T-helper 1 cell (primary cell): ENCODE results near the gene MYO1D.
A peak's percentile ranks its signal among the peaks of the same experiment; 100 is the strongest.
"Not testable (repeated sequence)": the region's sequence is repeated elsewhere in the genome, so short reads cannot be mapped to it uniquely, and the experiment has no call there.

Experiments used
- DNase-seq, 5 donors: peaks; one replicate each; pipeline ENCODE4 v3.0.0-alpha.2; 2012 to 2020
- total RNA-seq, 4 donors: gene quantifications; one replicate each; lab custom pipeline; 2026; lab: John Stamatoyannopoulos, UW

The MYO1D gene
- total RNA-seq, result 14.7 to 22.7 (median 20.8) reads per million in 4 donors

DNA sequence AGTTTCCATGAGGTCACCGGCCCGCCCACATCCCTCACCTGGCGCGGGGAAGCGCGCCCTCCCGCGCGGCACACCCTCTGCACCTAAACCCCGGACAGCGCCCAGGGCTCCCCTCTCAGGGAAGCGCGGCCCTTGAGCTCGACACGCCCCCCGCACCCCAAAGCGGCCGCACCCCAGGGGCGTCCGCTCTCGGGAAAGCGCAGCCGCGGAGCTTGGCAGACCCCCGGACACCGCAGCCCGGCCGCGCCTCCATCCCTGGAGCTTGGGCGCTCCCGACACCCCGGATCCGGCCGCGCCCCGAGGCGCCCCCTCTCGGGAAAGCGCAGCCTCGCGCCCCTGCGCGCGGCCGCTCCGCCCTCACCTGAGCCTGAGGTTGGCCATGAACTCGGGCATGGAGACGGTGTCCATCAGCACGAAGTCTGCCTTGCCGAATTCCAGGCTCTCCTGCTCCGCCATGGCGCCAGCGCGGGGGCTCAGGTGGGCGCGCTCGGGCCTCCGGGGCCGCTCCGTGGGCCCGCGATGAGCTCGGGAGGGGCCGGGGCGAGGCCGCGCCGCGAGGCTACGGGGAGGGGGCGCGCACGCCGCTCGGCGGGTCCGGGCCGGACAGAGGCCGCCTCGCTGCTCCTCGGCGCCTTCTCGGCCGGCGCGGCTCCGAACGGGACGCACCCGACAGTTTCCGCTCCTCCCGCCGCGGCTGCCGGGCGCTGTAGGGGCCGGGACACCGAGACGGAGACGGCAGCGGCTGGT is at the start of gene MYO1D:
MYO1D (minus strand) TSS at position 708 of the 747 bp plus-strand sequence; CDS start at position 456, 252 bp downstream.
- DNase-seq, result peak; percentile 37 to 65 (median 59)

DNA sequence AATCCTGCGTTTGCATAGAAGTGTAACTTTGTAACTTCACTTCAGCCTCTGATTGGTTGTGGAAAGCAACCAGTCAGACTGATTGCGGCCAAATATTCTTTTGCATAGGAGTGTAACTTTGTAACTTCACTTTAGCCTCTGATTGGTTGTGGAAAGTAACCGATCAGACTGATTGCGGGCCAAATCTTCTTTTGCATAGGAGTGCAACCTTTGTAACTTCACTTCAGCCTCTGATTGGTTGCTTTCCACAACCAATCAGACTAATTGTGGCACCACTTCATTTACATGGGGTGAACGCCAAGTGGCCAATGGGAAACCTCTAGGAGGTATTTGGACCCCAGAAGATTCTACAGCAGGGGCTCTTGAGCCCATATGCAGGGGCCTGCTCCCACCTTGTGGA is 49.3 kb upstream of the MYO1D start:
- DNase-seq, result no peak

DNA sequence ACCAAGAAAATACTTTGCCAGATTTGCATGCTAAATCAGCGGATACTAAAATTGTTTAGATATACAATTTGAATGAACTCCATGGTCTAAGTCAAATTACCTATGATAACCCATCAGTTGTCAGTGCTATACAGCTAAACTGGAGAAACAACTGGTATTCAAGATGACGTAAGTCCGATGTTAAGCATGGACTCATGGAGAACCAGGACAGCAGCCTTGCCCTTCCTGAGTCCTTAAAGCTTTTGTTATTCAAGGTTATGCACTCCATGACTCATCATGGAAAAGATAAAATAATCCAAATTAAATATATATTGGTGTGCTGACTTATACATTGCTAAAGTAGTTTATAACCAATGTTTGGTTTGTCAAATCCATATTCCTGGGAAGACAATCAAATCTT is 47.0 kb upstream of the MYO1D start:
- DNase-seq, result not testable (repeated sequence)

DNA sequence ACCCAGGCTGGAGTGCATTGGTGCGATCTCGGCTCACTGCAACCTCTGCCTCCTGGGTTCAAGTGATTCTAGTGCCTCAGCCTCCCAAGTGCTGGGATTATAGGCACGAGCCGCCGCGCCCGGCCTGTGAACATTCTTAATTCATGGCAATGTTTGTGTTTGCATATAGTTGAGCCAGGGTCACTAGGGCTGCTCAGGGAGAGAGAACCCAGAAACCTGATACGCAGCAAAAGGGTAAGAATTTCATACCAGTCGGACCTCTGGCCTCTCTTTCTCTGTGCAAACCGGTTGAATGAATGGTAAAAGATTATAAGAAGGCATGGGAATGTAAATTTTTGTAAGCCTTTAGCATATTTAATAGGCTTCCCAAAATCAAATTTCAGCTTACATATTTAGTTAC is 44.1 kb upstream of the MYO1D start:
- DNase-seq, result no peak

DNA sequence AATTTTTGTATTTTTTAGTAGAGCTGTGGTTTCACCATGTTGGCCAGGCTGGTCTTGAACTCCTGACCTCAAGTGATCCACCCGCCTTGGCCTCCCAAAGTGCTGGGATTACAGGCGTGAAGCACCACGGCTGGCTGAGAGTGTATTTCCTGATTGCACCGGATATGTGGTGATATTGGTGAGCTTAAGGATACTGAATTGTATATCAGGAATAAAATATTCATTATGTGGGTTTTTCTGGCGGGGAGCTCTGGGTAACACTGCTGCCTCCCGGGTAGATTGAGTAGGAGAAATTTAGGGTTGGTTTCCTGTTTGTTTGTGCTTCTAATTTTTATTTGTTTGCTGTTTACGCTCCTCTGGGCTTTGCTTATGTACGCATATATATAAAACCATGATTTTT is 43.4 kb upstream of the MYO1D start:
- DNase-seq, result no peak

DNA sequence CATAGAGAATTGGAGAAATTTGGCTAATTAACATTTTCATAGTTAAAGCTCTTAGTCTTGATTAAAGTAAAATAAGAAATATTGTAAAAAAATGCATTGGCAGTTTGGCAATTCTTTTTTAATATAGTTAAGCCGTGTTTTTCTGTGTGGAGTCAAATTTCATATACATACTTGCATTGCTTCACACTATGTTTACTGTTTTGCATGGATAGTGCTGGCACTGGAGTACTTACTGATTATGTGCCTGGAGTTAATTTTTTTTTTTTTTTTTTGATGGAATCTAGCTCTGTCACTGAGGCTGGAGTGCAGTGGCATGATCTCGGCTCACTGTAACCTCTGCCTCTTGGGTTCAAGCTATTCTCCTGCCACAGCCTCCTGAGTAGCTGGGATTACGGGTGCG is 43.0 kb upstream of the MYO1D start:
- DNase-seq, result not testable (repeated sequence)

DNA sequence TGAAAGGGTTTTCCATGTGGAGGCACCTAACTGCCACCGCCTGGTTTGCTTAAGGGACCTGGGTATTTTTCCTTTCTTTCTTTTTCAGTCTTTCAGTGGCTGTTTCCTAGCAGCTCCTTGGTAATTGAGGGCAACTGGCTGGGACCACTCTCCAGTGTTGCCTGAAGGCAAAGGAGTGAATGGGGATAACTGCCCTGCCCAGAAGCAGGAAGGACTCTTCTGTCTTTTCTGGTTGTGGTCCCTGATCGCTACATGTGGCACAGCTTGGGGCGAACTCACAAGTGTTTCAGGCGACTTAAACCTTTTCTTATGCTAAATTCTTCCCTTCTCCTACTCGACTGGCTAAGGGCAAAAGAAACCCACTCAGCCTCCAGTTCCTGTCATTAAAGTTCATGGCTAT is 40.9 kb upstream of the MYO1D start:
- DNase-seq, result no peak

DNA sequence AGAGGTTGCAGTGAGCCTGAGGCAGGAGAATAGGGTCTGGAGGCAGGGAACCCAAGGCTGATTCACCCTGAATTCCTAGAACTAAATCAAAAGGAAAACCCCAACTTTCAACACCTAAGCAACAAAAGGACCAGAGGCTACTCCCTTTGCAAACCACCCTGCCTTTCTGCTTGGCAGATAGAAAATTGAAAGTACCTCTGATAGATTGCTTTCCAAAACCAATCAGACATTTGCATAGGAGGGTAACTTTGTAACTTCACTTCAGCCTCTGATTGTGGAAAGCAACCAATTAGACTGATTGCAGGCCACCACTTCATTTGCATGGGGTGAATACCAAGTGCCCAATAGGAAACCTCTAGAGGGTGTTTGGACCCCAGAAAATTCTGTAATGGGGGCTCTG is 40.2 kb upstream of the MYO1D start:
- no peak for DNase-seq

DNA sequence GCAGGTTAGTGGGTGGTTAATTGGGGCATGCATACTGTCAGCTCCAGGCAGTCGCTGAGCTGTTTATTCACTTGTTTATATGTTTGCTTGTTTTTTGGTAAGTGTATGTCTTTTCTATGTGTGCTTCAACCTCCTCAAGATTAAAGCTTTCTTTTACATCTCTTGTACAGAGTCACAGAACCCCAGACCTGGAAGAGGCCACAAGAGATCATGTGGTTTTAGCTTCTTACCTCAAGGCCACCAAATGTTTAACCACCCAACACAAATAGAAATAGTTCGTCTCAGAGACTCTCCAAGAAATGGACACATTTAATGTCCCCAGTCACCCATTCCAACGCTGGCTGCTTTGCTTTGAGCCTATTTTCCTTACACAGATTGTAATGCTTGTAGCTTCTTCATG is 39.2 kb upstream of the MYO1D start:
- no peak for DNase-seq

DNA sequence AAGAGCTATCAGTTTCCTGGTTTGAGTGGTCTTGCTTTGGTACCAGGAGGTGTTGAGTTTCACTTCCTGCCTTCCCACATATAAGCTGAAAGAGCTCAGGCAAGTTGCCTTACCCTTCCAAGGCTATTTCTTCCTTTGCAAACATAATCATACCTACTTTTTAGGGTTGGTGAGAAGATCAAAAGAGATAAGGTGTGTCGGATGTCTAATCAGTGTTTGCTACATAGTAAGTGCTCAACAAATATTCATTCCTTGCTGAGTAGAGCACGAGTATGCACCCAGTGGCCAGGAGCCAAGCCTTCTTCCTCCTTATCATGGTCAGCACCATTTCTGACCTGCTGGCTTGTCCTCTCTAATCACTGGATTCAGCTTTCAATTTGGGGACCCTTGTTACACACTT is 38.3 kb upstream of the MYO1D start:
- peak in 1 of 5 donors; percentile 8 for DNase-seq

DNA sequence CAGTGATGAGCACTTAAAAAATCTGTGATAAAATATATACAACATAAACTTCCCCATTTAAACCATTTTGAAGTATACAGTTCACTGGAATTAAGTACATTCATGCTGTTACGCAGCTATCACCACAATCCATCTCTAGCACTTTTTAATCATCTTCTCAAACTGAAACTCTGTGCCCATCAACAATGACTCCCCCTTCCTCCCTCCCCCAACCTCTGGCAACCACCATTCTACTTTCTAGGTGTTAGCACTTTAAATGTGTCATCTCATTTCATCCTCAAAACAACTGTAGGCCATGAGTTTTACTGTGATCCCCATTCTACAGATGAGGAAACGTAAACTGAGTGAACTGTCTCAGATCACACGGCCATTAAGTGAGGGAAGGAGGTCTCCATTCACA is 37.3 kb upstream of the MYO1D start:
- peak in 1 of 5 donors; percentile 39 for DNase-seq

DNA sequence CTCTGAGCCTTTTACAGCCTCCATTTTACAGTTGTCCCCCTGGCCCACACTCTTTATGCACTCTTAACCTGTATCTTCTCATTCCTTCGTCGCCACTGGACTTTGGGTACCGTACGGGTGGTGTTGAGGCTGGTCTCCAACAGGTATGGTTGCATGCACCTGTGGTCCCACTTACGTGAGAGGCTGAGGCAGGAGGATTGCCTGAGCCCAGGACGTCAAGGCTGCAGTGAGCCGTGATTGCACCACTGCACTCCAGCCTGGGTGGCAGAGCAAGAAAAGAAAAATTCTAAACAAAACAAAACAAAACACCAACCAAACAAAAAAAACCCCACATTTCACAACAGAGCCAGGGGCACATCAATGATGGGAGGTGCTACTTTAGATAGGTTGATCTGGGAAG is 36.7 kb upstream of the MYO1D start:
- no peak for DNase-seq

DNA sequence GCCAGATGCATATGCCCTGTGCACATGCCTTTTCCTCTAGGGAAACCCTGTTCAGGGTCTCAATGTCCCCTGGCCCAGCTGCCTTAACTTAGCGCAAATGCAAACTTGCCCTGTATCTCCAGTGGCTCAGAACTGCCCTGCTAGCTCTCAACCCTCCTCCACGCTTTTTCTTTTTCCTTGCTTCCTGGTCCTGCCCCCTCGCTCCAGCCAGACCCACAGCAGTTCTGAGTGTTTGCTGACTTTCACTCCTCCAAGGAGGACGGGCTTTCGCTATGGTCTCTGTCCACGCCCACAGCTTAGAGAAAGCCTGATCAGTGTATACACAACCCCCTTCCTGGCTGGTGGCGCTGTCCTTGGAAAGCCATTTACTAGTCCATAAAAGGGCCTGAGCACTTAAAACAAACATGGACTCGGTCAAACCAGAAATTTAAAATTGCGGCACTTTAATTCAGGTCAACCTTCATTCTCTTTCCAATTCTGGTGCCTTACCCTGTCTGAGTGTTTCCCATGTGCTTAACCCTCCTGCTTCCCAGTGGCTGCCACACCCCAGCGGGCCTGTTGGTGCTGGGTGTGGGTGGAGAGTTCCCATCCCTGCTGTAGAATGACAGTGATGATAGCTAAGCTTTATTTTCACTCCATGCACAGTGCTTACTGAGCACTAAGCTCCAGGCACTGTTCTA is 35.4 kb upstream of the MYO1D start:
- no peak for DNase-seq

DNA sequence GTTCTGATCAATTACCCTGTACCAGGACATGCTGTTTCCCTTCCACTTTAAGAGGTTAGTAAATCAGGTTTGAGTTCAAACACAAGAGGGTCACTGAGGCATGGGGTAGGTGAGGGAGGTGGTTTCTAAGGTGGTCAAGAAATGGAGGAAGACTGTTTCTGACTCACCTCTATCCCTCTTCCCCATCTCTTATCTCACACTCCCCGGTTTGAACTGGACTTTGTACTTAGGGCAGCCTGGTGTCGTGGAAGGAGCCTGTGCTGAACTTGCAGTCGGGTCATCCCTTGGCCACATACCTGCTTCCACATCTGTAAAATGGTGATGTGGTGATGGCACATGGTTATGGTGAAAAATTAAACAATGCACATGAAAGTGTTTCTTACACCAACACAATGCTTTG is 33.8 kb upstream of the MYO1D start:
- no peak for DNase-seq

DNA sequence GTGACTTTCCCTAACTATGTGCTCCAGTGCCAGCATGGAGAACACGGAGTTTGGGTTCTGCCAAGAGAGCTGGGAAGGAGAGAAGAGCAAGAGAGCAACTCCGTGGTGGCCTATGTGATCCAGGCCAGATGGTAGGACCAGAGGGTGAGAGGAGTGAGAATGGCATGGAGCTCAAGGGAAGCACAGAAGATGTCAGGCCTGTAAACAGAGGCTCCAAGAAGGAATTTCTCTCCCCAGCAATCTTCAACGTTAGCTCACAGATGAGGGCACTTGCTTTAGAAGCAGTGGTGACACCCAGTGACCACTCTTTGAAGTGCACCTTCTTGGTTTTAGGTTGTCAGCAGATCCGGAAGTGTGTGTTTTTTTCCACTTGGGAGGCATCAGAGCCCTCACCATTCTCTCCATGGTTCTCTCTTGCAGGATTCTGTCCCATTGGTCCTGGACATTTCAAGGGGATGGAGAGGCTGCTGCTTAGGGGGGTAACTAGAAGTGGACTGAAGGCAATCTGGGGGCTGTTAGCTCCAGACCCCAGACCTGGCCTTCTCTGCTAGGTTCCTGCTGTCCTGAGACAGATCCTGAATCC is 33.0 kb upstream of the MYO1D start:
- peak in 2 of 5 donors; percentile 12 to 55 for DNase-seq

DNA sequence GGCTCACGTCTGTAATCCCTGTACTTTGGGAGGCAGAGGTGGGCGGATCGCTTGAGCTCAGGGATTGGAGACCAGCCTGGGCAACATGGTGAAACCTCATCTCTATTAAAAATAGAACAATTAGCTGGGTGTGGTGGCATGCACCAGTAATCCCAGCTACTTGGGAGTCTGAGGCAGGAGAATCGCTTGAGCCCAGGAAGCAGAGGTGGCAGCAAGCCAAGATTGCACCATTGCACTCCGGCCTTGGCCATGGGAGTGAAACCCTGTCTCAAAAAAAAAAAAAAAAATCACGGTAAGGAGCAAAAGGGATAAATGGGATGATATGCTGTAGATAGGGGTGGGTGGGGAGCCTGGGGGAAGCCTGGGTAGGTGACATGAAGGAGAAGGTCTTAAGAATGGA is 30.7 kb upstream of the MYO1D start:
- DNase-seq, result no peak

DNA sequence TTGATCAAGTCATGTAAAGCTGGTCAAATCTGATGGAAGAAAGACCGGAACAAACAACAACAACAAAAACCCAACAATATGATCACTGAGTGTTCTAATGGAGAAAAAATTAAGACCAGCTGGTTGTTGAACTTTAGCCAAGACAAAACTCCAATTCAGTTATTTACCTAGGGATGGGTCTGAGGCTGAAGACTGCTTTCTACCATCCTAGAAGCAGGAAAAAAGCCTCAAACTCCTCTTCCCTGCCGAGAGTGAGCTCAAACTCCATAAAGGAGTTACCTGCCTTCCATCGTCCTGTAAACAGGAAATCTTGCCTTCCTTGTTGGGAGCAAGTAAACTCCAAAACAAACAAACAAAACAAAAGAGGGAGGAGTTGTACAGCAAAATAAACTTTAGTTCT is 28.0 kb upstream of the MYO1D start:
- DNase-seq, result no peak

DNA sequence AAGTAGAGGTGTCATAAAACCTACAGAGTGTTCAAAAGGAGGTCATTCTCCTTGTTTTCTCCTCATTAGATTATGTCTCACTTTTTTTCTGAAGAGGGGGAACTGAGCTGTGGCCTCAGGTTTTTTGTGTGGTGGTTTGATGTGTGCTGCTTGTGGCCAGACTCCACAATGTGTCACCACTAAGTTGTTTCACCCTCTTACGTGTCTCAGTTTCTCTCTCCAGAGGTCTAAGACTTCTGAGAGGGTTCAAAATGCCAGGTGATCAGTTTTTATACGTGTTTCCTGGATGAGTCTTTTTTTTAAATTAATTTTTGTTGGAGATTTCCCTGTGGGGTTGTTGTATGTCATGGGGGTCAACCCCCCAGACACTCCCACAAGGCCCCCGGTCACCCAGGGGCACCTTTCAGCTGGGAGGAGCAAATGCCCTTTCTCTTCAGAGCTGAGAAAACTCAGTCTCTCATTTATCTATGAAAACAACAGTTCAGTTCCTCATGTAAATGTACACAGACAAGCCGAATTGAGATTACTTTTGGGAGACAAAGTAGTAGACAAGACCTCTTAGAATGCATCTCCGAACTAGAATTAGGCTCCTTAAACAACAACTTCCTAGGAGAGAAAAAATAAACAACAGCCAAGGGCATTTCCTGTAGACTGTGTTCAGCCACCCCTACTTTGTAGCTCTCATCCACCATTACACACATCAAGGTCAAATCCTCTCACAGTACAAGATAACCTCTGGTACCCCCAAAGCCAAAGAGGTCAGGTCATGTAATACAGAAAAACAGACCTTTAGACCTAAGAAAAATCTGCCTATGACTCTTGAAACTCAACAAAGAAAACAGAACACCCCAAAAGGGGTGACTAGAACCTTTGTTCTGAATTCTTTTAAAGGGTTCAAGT is 27.1 kb upstream of the MYO1D start:
- no peak for DNase-seq

DNA sequence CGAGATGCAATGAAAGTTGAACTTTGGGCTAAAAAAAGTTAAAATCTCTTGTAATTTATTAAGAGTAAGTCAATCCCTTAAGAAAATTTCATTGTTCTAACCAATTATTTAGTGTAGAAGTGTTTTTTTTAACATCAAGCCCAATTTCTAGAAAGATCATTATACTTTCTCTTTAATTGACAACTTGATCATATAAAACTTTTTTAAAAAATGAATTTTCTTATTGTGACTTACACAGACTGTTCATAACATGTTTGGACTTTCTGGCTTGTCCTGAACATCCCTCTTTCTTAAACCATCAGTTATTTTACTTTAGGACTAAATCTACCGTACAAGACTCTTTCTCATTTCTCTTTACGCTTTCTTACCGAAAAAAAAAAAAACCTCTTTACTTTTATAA is 24.8 kb upstream of the MYO1D start:
- no peak for DNase-seq

DNA sequence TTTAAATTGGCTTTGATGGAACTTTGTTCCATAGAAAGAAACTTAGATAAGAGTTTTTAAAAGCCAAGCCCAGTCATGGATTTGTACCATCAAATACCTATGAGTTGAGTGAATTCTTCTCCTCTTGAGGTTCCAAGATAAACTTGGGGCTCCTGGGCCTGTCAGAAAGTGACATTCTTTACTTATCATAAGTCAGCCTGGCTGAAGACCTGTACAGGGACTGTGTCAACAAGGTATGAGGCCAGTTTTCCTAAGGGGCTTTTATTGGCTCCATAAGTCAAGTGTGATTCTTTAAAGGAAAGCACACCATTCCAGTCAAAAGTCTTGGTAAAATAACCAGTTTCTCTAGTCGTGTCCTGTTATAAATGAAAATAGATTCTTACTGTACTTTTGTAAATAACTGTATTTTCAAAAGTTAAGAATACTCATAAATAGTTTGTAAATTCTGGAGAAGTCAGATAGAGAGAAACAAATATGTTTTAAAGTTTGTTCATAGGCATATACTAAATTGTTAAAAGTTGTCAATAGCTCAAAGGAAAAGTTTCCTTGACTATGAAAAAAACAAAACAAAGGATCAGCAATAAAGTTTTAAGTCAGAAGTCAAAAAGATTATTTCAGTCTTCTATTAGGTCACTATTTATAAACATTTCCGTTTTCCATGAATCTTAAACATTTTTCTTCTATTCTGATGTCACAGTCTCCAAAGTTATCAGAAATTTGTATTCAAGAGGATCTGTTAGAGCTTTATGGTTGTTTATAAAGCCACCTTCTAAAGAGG is 22.5 kb upstream of the MYO1D start:
- no peak for DNase-seq

DNA sequence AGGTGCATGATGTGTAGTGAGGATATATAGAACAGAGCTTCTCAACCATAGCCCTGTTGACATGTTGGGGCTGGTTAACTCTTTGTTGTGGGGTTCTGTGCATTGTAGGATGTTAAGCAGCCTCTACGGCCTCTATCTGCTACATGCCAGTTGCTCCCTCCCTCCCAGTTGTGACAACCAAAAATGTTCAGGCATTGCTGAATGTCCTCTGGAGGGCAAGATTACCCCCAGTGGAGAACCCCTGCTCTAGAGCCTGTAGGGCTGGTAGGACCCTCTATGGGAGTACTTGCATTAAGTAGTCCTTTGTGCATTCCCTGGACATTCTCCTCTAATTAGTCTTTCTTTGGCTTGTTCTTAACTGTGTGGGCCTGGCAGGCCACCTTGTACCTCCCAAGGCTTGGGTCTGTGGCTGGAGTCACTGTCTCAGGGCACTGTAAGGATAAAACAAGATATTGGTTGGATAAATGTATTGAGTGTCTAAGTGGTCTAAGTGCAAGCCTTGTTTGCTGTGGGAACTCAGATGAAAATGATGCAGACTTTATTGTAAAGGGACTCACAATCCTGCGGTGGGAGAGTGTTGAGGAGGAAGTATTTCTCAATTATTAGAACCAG is 19.8 kb upstream of the MYO1D start:
- DNase-seq, result no peak

DNA sequence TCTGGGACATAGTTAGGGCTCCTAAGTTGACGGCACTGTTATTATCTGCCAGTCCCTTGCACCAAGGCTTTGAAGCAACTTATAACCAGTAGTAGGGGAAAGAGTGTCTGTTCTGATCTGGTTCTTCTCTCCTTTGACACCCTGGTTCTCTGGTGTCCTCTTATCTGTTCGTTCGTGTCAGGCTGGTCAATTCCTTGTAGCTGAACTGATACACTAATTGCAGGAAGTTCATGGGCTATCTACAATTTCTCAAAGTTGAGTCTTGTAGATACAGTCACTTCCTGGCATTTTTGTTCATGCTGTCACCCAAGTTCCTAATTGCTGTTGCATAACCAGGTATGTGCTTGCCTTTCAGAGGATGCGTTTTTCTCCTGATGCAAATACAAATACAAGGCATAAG is 17.3 kb upstream of the MYO1D start:
- no peak for DNase-seq
